Measurements from ENCODE around the gene CSMD2.

The CSMD2 gene

DNA sequence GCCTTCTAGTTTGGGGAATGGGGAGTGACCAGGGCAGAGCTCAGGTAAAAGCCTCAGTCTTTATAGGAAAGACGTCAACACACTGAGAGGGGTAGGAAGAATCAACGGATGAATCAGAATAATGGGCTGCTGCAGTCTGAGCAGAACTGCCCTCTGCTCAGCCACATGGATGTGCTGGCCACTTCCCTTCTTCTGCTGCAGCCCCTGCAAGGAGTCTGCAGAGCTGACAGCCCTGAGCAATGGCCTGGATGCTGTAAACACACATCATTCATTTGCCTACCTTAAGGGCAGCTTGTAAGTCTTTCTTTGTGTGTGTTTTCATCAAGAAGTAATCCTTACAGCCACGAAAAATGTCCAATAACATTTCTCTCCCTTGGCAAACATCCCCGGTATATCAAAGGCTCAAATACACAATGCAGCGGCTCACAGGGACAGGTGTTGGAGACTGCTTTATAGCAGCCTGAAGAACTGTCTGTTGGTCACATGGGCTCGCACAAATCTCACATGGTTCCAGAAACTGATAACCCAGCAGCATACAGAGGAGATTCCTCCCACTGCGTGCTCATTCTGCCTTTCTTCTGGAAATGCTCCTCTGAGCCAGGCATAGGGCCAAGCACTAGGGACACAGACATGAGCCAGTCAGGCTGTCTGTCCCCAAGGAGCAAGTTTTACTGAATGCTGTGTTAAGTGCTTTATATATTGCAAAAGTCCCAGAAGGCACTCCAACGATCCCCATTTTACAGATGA is 191.1 kb downstream of the CSMD2 start:
- Histone ChIP-seq H3K27ac (ENCODE audit: low read length) (no peak overlapping the region), H4K20me1 (ENCODE audit: insufficient read depth, low read length) (no peaks in the 10 kb centered on the region), H3K4me1 (ENCODE audit: insufficient read depth, low read length) (no peaks in the 10 kb centered on the region), H3K4me2 (ENCODE audit: insufficient read depth, low read length) (no peak overlapping the region), H2AFZ (ENCODE audit: low read depth, low read length) (no peak overlapping the region), H3K36me3 (ENCODE audit: insufficient read depth, low read length) (no peaks in the 10 kb centered on the region), H3K79me2 (ENCODE audit: insufficient read depth, low read length) (no peaks in the 10 kb centered on the region), H3K27me3 (ENCODE audit: insufficient read depth, low read length, poor library complexity) (peaks cover 4% of the 10 kb centered on the region), H3K9me3 (ENCODE audit: insufficient read depth, low read length, severe bottlenecking) (no peaks in the 10 kb centered on the region), H3K4me3 (ENCODE audit: low read depth in 1 of 2, low read length in 2 of 2) (no peak overlapping the region), H3K9ac (ENCODE audit: low read depth, low read length) (no peak overlapping the region)
- DNase-seq (no peak), ATAC-seq (ENCODE audit: insufficient read depth, low read depth) (no peak)
- TF ChIP-seq, protein P1, sequence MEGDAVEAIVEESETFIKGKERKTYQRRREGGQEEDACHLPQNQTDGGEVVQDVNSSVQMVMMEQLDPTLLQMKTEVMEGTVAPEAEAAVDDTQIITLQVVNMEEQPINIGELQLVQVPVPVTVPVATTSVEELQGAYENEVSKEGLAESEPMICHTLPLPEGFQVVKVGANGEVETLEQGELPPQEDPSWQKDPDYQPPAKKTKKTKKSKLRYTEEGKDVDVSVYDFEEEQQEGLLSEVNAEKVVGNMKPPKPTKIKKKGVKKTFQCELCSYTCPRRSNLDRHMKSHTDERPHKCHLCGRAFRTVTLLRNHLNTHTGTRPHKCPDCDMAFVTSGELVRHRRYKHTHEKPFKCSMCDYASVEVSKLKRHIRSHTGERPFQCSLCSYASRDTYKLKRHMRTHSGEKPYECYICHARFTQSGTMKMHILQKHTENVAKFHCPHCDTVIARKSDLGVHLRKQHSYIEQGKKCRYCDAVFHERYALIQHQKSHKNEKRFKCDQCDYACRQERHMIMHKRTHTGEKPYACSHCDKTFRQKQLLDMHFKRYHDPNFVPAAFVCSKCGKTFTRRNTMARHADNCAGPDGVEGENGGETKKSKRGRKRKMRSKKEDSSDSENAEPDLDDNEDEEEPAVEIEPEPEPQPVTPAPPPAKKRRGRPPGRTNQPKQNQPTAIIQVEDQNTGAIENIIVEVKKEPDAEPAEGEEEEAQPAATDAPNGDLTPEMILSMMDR (IDR thresholded peaks at IDR 0.05; ENCODE audit: borderline replicate concordance, extremely low read depth, low read length, poor library complexity, severe bottlenecking), result no peak
- no peak for TF ChIP-seq EZH2 (IDR thresholded peaks at IDR 0.05; ENCODE audit: borderline replicate concordance, low read depth, low read length, severe bottlenecking)

DNA sequence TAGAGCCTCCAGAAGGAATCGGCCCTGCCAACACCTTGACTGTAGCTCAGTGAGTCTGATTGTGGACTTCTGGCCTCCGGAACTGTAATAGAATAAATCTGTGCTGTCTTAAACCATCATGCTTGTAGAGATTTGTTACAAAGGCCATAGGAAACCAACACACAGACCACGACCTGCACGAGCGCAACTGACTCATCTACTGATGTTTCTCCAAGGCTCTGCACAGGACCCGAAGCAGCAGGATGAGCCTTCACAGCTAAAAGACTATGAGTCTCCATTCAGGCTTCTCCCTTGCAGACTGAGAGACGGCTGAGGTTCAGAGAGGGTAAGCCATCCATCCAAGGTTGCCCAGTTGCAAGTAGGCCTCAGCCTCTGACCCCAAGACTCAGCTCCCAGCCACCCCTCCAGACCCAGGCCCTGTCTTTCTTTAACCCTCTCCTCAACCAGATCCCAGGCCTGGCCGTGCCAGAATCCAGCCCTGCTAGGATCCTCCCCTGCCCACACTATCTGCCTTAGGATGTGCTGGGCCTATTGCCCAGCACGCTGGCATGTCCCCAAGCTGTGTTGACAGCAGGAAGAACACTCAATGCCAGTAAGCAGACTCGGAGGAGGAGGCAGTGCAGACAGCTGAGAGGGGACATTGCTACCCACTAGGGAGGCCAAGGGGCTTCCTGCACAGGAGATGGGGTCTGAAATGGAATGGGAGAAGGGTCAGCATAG is 192.2 kb downstream of the CSMD2 start:
- H3K4me1 ChIP-seq (ENCODE audit: insufficient read depth, low read length), result no peaks in the 10 kb centered on the region
- H3K4me2 ChIP-seq (ENCODE audit: insufficient read depth, low read length), result no peak overlapping the region
- no peaks in the 10 kb centered on the region for H3K36me3 ChIP-seq (ENCODE audit: insufficient read depth, low read length)
- H2AFZ ChIP-seq (ENCODE audit: low read depth, low read length), result no peak overlapping the region
- TF ChIP-seq EZH2 (IDR thresholded peaks at IDR 0.05; ENCODE audit: borderline replicate concordance, low read depth, low read length, severe bottlenecking), result no peak
- TF ChIP-seq, protein P1 (IDR thresholded peaks at IDR 0.05; ENCODE audit: borderline replicate concordance, extremely low read depth, low read length, poor library complexity, severe bottlenecking), result no peak
- DNase-seq (no peak), ATAC-seq (ENCODE audit: insufficient read depth, low read depth) (no peak)
- no peaks in the 10 kb centered on the region for H3K79me2 ChIP-seq (ENCODE audit: insufficient read depth, low read length)
- no peaks in the 10 kb centered on the region for H3K27me3 ChIP-seq (ENCODE audit: insufficient read depth, low read length, poor library complexity)
- no peak overlapping the region for H3K9ac ChIP-seq (ENCODE audit: low read depth, low read length)
- H3K4me3 ChIP-seq (ENCODE audit: low read depth in 1 of 2, low read length in 2 of 2), result no peak overlapping the region
- no peaks in the 10 kb centered on the region for H3K9me3 ChIP-seq (ENCODE audit: insufficient read depth, low read length, severe bottlenecking)
- no peaks in the 10 kb centered on the region for H4K20me1 ChIP-seq (ENCODE audit: insufficient read depth, low read length)
- no peak overlapping the region for H3K27ac ChIP-seq (ENCODE audit: low read length)

DNA sequence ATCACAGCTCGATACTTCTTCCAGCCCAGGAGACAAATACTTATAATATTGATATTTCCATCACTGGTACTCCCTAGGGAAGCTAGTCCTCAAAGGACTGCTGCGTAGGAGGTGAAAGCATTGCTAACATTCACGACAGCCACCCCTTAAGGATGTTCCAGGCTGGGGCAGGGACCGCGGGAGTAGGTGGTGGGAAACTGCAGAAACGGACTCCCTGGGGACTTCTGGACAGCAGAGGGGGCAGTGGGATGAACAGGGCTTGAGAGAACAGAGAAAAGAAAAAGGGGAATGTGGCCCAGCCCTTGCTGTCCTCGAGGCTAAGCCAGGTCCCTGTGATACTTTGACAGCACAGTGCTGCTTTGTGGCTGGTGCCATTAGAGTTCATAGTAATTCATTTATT is 193.1 kb downstream of the CSMD2 start:
- Histone ChIP-seq H3K27ac (ENCODE audit: low read length) (no peak overlapping the region), H3K27me3 (ENCODE audit: insufficient read depth, low read length, poor library complexity) (no peaks in the 10 kb centered on the region), H2AFZ (ENCODE audit: low read depth, low read length) (no peak overlapping the region), H4K20me1 (ENCODE audit: insufficient read depth, low read length) (no peaks in the 10 kb centered on the region), H3K4me2 (ENCODE audit: insufficient read depth, low read length) (no peak overlapping the region), H3K4me3 (ENCODE audit: low read depth in 1 of 2, low read length in 2 of 2) (no peak overlapping the region), H3K9me3 (ENCODE audit: insufficient read depth, low read length, severe bottlenecking) (no peaks in the 10 kb centered on the region), H3K4me1 (ENCODE audit: insufficient read depth, low read length) (no peaks in the 10 kb centered on the region), H3K36me3 (ENCODE audit: insufficient read depth, low read length) (no peaks in the 10 kb centered on the region), H3K9ac (ENCODE audit: low read depth, low read length) (no peak overlapping the region), H3K79me2 (ENCODE audit: insufficient read depth, low read length) (no peaks in the 10 kb centered on the region)
- no peak for DNase-seq
- no peak for ATAC-seq (ENCODE audit: insufficient read depth, low read depth)
- TF ChIP-seq, protein P1 (IDR thresholded peaks at IDR 0.05; ENCODE audit: borderline replicate concordance, extremely low read depth, low read length, poor library complexity, severe bottlenecking), result no peak
- no peak for TF ChIP-seq EZH2 (IDR thresholded peaks at IDR 0.05; ENCODE audit: borderline replicate concordance, low read depth, low read length, severe bottlenecking)
